ENCODE data around the gene MTMR10. TPM values are rescaled to one million over a fixed set of nuclear protein-coding genes. Genes with fewer than 3 reads are reported as not detected.

MTMR10 gene
- total and polyA plus RNA-seq, 9 donors = 14.1 to 35.8 (median 23.4) TPM

DNA sequence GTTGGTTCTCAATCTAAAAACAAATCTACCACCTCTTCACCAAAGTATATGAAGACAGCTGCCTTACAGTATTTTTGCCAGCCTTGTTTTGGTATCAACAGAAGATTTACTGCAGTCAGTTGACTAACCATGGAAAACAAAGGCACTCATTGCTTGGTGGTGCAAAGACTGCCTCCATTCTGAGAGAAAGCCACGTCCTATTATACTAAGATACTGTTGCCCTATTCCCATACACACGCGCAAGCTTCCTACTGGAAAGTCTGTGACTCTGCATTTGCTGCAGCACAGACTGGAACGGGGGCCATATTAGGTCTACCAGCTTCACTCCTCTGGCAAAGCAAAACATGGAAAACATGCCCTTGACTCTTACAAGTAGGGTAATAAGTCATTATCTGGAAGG, 18.0 kb downstream of the MTMR10 start:
- intact Hi-C loops (cut with DNase I) = loop anchor here in 1 of 4 donors (10.0 kb wide), 1 partner anchor 69 kb away; the partner anchor contains the start of gene FAN1
- no peak overlapping the region for H3K4me3 ChIP-seq
- 93 to 97% (median 94%) methylated on average over 4 of the region's 4 CpGs for WGBS, 3 donors
- H3K4me1 ChIP-seq (ENCODE audit: insufficient read depth) = peaks cover 1% of the 10 kb centered on the region
- no peaks in the 10 kb centered on the region for H3K27me3 ChIP-seq
- H3K36me3 ChIP-seq = no peaks in the 10 kb centered on the region
- no peak for DNase-seq
- no peaks in the 10 kb centered on the region for H3K9me3 ChIP-seq
- H3K27ac ChIP-seq = no peak overlapping the region
- TF ChIP-seq EP300 (IDR thresholded peaks at IDR 0.05) = no peak
- TF ChIP-seq, protein P1, sequence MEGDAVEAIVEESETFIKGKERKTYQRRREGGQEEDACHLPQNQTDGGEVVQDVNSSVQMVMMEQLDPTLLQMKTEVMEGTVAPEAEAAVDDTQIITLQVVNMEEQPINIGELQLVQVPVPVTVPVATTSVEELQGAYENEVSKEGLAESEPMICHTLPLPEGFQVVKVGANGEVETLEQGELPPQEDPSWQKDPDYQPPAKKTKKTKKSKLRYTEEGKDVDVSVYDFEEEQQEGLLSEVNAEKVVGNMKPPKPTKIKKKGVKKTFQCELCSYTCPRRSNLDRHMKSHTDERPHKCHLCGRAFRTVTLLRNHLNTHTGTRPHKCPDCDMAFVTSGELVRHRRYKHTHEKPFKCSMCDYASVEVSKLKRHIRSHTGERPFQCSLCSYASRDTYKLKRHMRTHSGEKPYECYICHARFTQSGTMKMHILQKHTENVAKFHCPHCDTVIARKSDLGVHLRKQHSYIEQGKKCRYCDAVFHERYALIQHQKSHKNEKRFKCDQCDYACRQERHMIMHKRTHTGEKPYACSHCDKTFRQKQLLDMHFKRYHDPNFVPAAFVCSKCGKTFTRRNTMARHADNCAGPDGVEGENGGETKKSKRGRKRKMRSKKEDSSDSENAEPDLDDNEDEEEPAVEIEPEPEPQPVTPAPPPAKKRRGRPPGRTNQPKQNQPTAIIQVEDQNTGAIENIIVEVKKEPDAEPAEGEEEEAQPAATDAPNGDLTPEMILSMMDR (IDR thresholded peaks at IDR 0.05) = no peak
- TF ChIP-seq POLR2A (IDR thresholded peaks at IDR 0.05) = no peak

DNA sequence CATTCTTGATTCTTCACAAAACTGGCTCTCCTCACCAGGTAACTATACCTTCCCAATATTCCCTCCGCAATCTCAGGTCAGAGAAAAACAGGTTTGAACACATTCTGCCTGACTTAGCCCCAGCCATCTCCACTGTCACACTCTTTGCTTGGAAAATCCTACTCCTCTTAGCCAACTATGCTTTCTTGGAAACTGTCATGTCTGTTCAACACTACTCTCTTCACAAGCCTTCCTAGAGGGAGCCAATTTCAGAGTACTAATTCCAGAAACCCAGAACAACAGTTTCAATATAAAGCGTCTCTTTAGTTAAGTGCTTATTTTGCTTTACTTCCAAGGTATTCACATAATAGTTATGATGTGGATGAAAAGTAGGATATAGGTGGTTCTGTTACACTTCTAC, 21.7 kb downstream of the MTMR10 start:
- TF ChIP-seq POLR2A (IDR thresholded peaks at IDR 0.05) (no peak), EP300 (IDR thresholded peaks at IDR 0.05) (no peak)
- TF ChIP-seq, protein P1 (IDR thresholded peaks at IDR 0.05) = no peak
- H3K4me1 ChIP-seq (ENCODE audit: insufficient read depth) = no peaks in the 10 kb centered on the region
- no peak for DNase-seq
- no peaks in the 10 kb centered on the region for H3K36me3 ChIP-seq
- no peak overlapping the region for H3K4me3 ChIP-seq
- 97 to 100% (median 99%) methylated on average over 2 of the region's 2 CpGs for WGBS, 3 donors
- intact Hi-C loops (cut with DNase I) = loop anchor here in 1 of 4 donors (10.0 kb wide), 1 partner anchor 65 kb away; the partner anchor contains the start of gene FAN1
- no peak overlapping the region for H3K27ac ChIP-seq
- H3K9me3 ChIP-seq = no peaks in the 10 kb centered on the region
- no peaks in the 10 kb centered on the region for H3K27me3 ChIP-seq

DNA sequence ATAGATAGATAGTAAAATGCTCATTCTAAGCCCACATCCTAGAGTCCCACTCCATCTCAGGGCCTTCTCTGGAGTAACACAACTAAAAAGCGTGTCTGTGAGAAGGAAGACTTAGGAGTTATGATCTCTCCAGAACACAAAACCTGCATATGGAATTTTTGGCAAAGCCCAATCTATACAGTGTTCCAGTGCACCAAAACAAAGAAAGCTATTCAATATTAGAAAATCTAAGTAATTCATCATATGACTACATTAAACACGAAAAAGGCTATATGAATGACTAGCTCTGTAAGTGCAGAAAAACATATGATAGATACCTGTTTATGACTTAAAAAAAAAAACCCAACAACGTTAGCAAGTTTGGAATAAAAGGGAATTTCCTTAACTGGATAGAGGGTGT, 27.7 kb downstream of the MTMR10 start:
- TF ChIP-seq, protein P1 (IDR thresholded peaks at IDR 0.05) = no peak
- TF ChIP-seq EP300 (IDR thresholded peaks at IDR 0.05) = no peak
- Histone ChIP-seq H3K27me3 (no peaks in the 10 kb centered on the region), H3K4me1 (ENCODE audit: insufficient read depth) (peaks cover 1% of the 10 kb centered on the region), H3K36me3 (no peaks in the 10 kb centered on the region), H3K9me3 (no peaks in the 10 kb centered on the region), H3K27ac (no peak overlapping the region), H3K4me3 (no peak overlapping the region)
- WGBS, 3 donors = 77 to 86% (median 82%) methylated on average over 3 of the region's 3 CpGs
- intact Hi-C loops (cut with DNase I) = no loop called here
- DNase-seq = no peak

DNA sequence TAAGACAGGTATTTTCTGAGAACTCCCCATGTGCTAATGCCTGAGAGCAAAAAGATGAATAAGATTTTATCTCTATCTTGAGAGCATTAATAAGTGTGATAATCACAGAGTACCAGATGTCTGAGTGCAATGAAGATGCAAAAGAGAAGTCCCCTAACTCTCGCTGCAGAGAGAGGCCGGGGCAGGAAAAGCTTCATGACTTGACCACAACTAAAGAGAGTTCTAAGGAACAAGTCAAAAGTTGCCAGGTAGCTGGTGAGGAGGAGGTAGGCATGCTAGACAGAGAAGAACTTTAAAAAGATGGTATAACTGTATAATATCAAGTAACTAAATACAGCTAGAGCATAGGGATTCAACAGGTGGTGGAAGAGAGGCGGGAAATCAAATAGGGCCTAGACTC, 28.8 kb downstream of the MTMR10 start:
- intact Hi-C loops (cut with DNase I) = no loop called here
- Histone ChIP-seq H3K27ac (no peak overlapping the region), H3K4me3 (no peak overlapping the region), H3K36me3 (no peaks in the 10 kb centered on the region), H3K9me3 (no peaks in the 10 kb centered on the region), H3K4me1 (ENCODE audit: insufficient read depth) (peaks cover 1% of the 10 kb centered on the region), H3K27me3 (no peaks in the 10 kb centered on the region)
- no peak for DNase-seq
- 97 to 99% (median 98%) methylated on average over 3 of the region's 3 CpGs for WGBS, 3 donors
- TF ChIP-seq, protein P1 (IDR thresholded peaks at IDR 0.05) = no peak
- TF ChIP-seq POLR2A (IDR thresholded peaks at IDR 0.05) = no peak
- no peak for TF ChIP-seq EP300 (IDR thresholded peaks at IDR 0.05)

All from ovary (tissue), 9 donors.